Activated gamma-delta T cell (primary cell): ENCODE data around the gene DAPK2.

ENCODE experiments used
- DNase-seq: peaks from one replicate; lab custom pipeline; 2025; lab: John Stamatoyannopoulos, UW

Gene DAPK2

GRCh38 chr15:63864186-63864585 lies 182.1 kb downstream of the DAPK2 start:
- DNase-seq: no peak

- DNase-seq: no peak
Measured at GRCh38 chr15:63861946-63862517, 184.3 kb downstream of the DAPK2 start.

- DNase-seq: no peak
Measured at GRCh38 chr15:63860555-63860954, 185.7 kb downstream of the DAPK2 start.

- no peak for DNase-seq
Measured at GRCh38 chr15:63860155-63860554, 186.1 kb downstream of the DAPK2 start.

- no peak for DNase-seq
Measured at GRCh38 chr15:63858881-63859280, 187.4 kb downstream of the DAPK2 start.

GRCh38 chr15:63858448-63858847 lies 187.8 kb downstream of the DAPK2 start:
- DNase-seq: no peak

- DNase-seq: no peak
Measured at GRCh38 chr15:63857461-63857856, 188.8 kb downstream of the DAPK2 start.
